GM23338 (cell line): ENCODE results near the gene BBLN. TPM values are rescaled to one million over a fixed set of nuclear protein-coding genes. Genes with fewer than 3 reads are reported as not detected.

ENCODE experiments used
- ATAC-seq: fragments of 200-7000 bp; cut with Tn5 transposase; 3 replicates; pipeline ENCODE4 v1.9.1; 2020
- DNase-seq: peaks from one replicate; pipeline ENCODE4 v3.0.0-alpha.2; 2015; ENCODE audit warnings: low spot score
- H2AFZ ChIP-seq: fragments of 200-600 bp; sonication (generic); 2 replicates; pipeline ENCODE4 v1.8.0; 2016; ENCODE audit warnings: antibody characterized with exemption, mild to moderate bottlenecking, moderate library complexity
- H3F3A ChIP-seq: fragments of 200-600 bp; sonication (generic); replicated peaks from 2 replicates; pipeline ENCODE4 v1.8.0; 2017; ENCODE audit warnings: antibody characterized with exemption, mixed run types, low read depth
- H3K27ac ChIP-seq: fragments of 200-600 bp; sonication (generic); 2 replicates; pipeline ENCODE4 v1.6.1; 2016; ENCODE audit warnings: low read depth
- H3K27me3 ChIP-seq: fragments of 200-600 bp; sonication (generic); 2 replicates; pipeline ENCODE4 v1.8.0; 2016; ENCODE audit warnings: mild to moderate bottlenecking, mixed run types, moderate library complexity; ENCODE audit not compliant: insufficient read depth
- H3K36me3 ChIP-seq: fragments of 200-600 bp; sonication (generic); 2 replicates; pipeline ENCODE4 v1.8.0; 2016; ENCODE audit warnings: mild to moderate bottlenecking; ENCODE audit not compliant: insufficient read depth
- H3K4me1 ChIP-seq: fragments of 200-600 bp; sonication (generic); 2 replicates; pipeline ENCODE4 v1.8.0; 2016; ENCODE audit warnings: mild to moderate bottlenecking, moderate library complexity; ENCODE audit not compliant: insufficient read depth
- H3K4me2 ChIP-seq: fragments of 200-600 bp; sonication (generic); 2 replicates; pipeline ENCODE4 v1.7.1; 2017; ENCODE audit warnings: mixed run types
- H3K4me3 ChIP-seq: fragments of 200-600 bp; sonication (generic); 2 replicates; pipeline ENCODE4 v1.6.1; 2016; ENCODE audit warnings: mixed run types
- H3K79me2 ChIP-seq: fragments of 200-600 bp; sonication (generic); replicated peaks from 2 replicates; pipeline ENCODE4 v1.8.0; 2017; ENCODE audit warnings: mild to moderate bottlenecking; ENCODE audit not compliant: insufficient read depth
- H3K9me2 ChIP-seq: fragments of 200-600 bp; sonication (generic); 2 replicates; pipeline ENCODE4 v1.8.0; 2017; ENCODE audit not compliant: insufficient read depth
- H4K20me1 ChIP-seq: fragments of 200-600 bp; sonication (generic); replicated peaks from 2 replicates; pipeline ENCODE4 v1.8.0; 2017; ENCODE audit warnings: mild to moderate bottlenecking; ENCODE audit not compliant: insufficient read depth
- H3K27ac Mint-ChIP-seq: 2 replicates; pipeline ENCODE4 v1.8.0; 2020; ENCODE audit warnings: inconsistent platforms, mild to moderate bottlenecking, moderate library complexity, mixed read lengths
- H3K27me3 Mint-ChIP-seq: 3 replicates; pipeline ENCODE4 v1.8.0; 2022; ENCODE audit warnings: low read depth, mild to moderate bottlenecking, moderate library complexity, mixed read lengths, inconsistent platforms; ENCODE audit not compliant: insufficient read depth, poor library complexity
- H3K36me3 Mint-ChIP-seq: 3 replicates; pipeline ENCODE4 v1.8.0; 2021; ENCODE audit warnings: low read depth, mild to moderate bottlenecking, inconsistent platforms, moderate library complexity, mixed read lengths
- H3K4me1 Mint-ChIP-seq: 3 replicates; pipeline ENCODE4 v1.8.0; 2020; ENCODE audit warnings: mild to moderate bottlenecking, inconsistent platforms, mixed read lengths
- H3K4me3 Mint-ChIP-seq: 3 replicates; pipeline ENCODE4 v1.8.0; 2021; ENCODE audit warnings: moderate library complexity, mild to moderate bottlenecking, inconsistent platforms, mixed read lengths
- H3K9me3 Mint-ChIP-seq: 3 replicates; pipeline ENCODE4 v1.8.0; 2020; ENCODE audit warnings: moderate library complexity, mild to moderate bottlenecking, inconsistent platforms, mixed read lengths
- CREB1 ChIP-seq: fragments of 250-450 bp; sonication (Bioruptor Pico); IDR thresholded peaks from 2 replicates; pipeline ENCODE4 v1.5.0; 2020; ENCODE audit warnings: low read depth, mild to moderate bottlenecking, moderate library complexity
- CTCF ChIP-seq, 2 experiments: fragments of 200-600 bp in 1 of 2; sonication (generic) in 1 of 2; conservative IDR thresholded peaks; 2 replicates each; pipeline versions ENCODE4 v1.5.1 to v1.6.1; 2016 to 2017; ENCODE audit warnings: antibody characterized with exemption in 2 of 2, low read depth in 2 of 2, mild to moderate bottlenecking in 2 of 2, moderate library complexity in 1 of 2
- ETS1 ChIP-seq: IDR thresholded peaks from 2 replicates; pipeline ENCODE4 v1.6.1; 2016; ENCODE audit warnings: antibody characterized with exemption
- EZH2 ChIP-seq: fragments of 200-600 bp; sonication (generic); IDR thresholded peaks from one replicate; pipeline ENCODE4 v1.8.0; 2017; ENCODE audit warnings: antibody characterized with exemption, mild to moderate bottlenecking, low read depth; ENCODE audit not compliant: unreplicated experiment
- JUNB ChIP-seq: IDR thresholded peaks from one replicate; pipeline ENCODE4 v1.6.1; 2016; ENCODE audit warnings: antibody characterized with exemption; ENCODE audit not compliant: unreplicated experiment
- NANOG ChIP-seq: IDR thresholded peaks from 2 replicates; pipeline ENCODE4 v1.6.1; 2016; ENCODE audit warnings: antibody characterized with exemption, borderline replicate concordance
- POLR2AphosphoS5 ChIP-seq: IDR thresholded peaks from 2 replicates; pipeline ENCODE4 v1.6.1; 2016; ENCODE audit warnings: antibody characterized with exemption, low read depth
- REST ChIP-seq: IDR thresholded peaks from one replicate; pipeline ENCODE4 v1.6.1; 2018; ENCODE audit warnings: antibody characterized with exemption; ENCODE audit not compliant: unreplicated experiment
- STAT1 ChIP-seq: IDR thresholded peaks from one replicate; pipeline ENCODE4 v1.6.1; 2016; ENCODE audit warnings: antibody characterized with exemption; ENCODE audit not compliant: unreplicated experiment
- ZNF114 ChIP-seq: fragments of 250-450 bp; sonication (Bioruptor Pico); IDR thresholded peaks from 2 replicates; pipeline ENCODE4 v1.5.0; 2020; ENCODE audit warnings: mild to moderate bottlenecking, moderate library complexity
- ZNF331 ChIP-seq: fragments of 250-450 bp; sonication (Bioruptor Pico); IDR thresholded peaks from 2 replicates; pipeline ENCODE4 v1.5.0; 2020; ENCODE audit warnings: low read depth, mild to moderate bottlenecking, moderate library complexity
- polyA plus RNA-seq: library from polyadenylated mRNA; unstranded; fragments of >200 nt; fragmentation: Nextera tagmentation; extraction: Ambion mirVana; gene quantifications from 2 replicates; pipeline ENCODE4 v1.2.1, GENCODE V29; 2016
- total RNA-seq: library from RNA; depleted of rRNA; stranded (reverse); fragments of >200 nt; shearing (Covaris generic); gene quantifications from 2 replicates; pipeline ENCODE4 v1.2.3, GENCODE V29; 2014

BBLN gene
- total and polyA plus RNA-seq, 2 experiments from 2014 or later: 171 to 246 TPM

- TF ChIP-seq ZNF114 (CRISPR knock-in tag) (no peak), REST (no peak)
These were observed 18.9 kb downstream of the BBLN start (continued) for GRCh38 chr9:128178806-128179431.

GRCh38 chr9:128180001-128180400 is 19.9 kb downstream of the BBLN start:
- no peaks in the 10 kb centered on the region for H3K9me2 ChIP-seq
- H3K4me1 Mint-ChIP-seq: no peaks in the 10 kb centered on the region
- no peak overlapping the region for H3K27ac Mint-ChIP-seq
- H3K36me3 ChIP-seq: peaks cover 3% of the 10 kb centered on the region; the same call in 1 of the 2 replicates
- no peaks in the 10 kb centered on the region; the same call in 2 of the 3 replicates for H3K9me3 Mint-ChIP-seq
- no peaks in the 10 kb centered on the region for H3K4me1 ChIP-seq
- 0 out of 2 replicates have a peak, but pooled peaks cover 3% of the 10 kb centered on the region for H3F3A ChIP-seq
- no peak overlapping the region for H3K4me3 Mint-ChIP-seq
- H3K4me3 ChIP-seq: no peak overlapping the region
- no peak for DNase-seq
- 0 out of 2 replicates have a peak, but pooled peaks cover 7% of the 10 kb centered on the region for H4K20me1 ChIP-seq
- no peaks in the 10 kb centered on the region for H3K79me2 ChIP-seq
- H3K36me3 Mint-ChIP-seq: peaks cover 61% of the 10 kb centered on the region
- no peak overlapping the region for H2AFZ ChIP-seq
- H3K27me3 ChIP-seq: no peaks in the 10 kb centered on the region
- no peak overlapping the region for H3K27ac ChIP-seq
- peaks cover 7% of the 10 kb centered on the region for H3K27me3 Mint-ChIP-seq
- H3K4me2 ChIP-seq: no peak overlapping the region
- no peak for ATAC-seq
- TF ChIP-seq CREB1: no peak
- no peak for TF ChIP-seq NANOG
- TF ChIP-seq EZH2: no peak
- no peak for TF ChIP-seq REST
- no peak for TF ChIP-seq JUNB
- TF ChIP-seq CTCF (conservative IDR thresholded peaks at IDR 0.05; ENCODE audit: low read depth in 2 of 2): no peak
- TF ChIP-seq STAT1: no peak
- TF ChIP-seq ZNF331 (CRISPR knock-in tag): no peak
- no peak for TF ChIP-seq POLR2AphosphoS5
- no peak for TF ChIP-seq ETS1
